NCI-H774 (cell line): ENCODE measurements around the gene GLIS1.
"Not testable (repeated sequence)": the region's sequence is repeated elsewhere in the genome, so short reads cannot be mapped to it uniquely, and the experiment has no call there.

Source experiments
- DNase-seq: peaks from one replicate; lab custom pipeline; 2025; lab: John Stamatoyannopoulos, UW

GLIS1 gene

GRCh38 chr1:53561503-53562105 is 177.4 kb downstream of the GLIS1 start:
- DNase-seq: no peak

- DNase-seq: no peak
These were observed 178.1 kb downstream of the GLIS1 start for GRCh38 chr1:53560581-53561502.

GRCh38 chr1:53559854-53560580 is 178.9 kb downstream of the GLIS1 start:
- no peak for DNase-seq

- DNase-seq: no peak
These were observed 179.6 kb downstream of the GLIS1 start for GRCh38 chr1:53559391-53559815.

GRCh38 chr1:53558739-53559315 is 180.1 kb downstream of the GLIS1 start:
- no peak for DNase-seq

- DNase-seq: no peak
These were observed 180.9 kb downstream of the GLIS1 start for GRCh38 chr1:53557830-53558738.

- no peak for DNase-seq
These were observed 181.6 kb downstream of the GLIS1 start for GRCh38 chr1:53557369-53557768.

GRCh38 chr1:53556657-53557227 is 182.2 kb downstream of the GLIS1 start:
- DNase-seq: no peak

GRCh38 chr1:53555620-53556326 is 183.2 kb downstream of the GLIS1 start:
- DNase-seq: not testable (repeated sequence)

- DNase-seq: no peak
These were observed 184.2 kb downstream of the GLIS1 start for GRCh38 chr1:53554592-53555305.

- no peak for DNase-seq
These were observed 185.0 kb downstream of the GLIS1 start for GRCh38 chr1:53553734-53554509.

- DNase-seq: no peak
These were observed 185.8 kb downstream of the GLIS1 start for GRCh38 chr1:53552981-53553733.

- no peak for DNase-seq
These were observed 186.7 kb downstream of the GLIS1 start for GRCh38 chr1:53552146-53552861.

- DNase-seq: no peak
These were observed 187.5 kb downstream of the GLIS1 start for GRCh38 chr1:53551428-53551995.

GRCh38 chr1:53550201-53550741 is 188.7 kb downstream of the GLIS1 start:
- DNase-seq: no peak

GRCh38 chr1:53549781-53550180 is 189.2 kb downstream of the GLIS1 start:
- DNase-seq: no peak

- no peak for DNase-seq
These were observed 189.7 kb downstream of the GLIS1 start for GRCh38 chr1:53549287-53549686.
